ENCODE measurements around the gene INAFM1.
"Not testable (repeated sequence)": the region's sequence is repeated elsewhere in the genome, so short reads cannot be mapped to it uniquely, and the experiment has no call there.

DNA sequence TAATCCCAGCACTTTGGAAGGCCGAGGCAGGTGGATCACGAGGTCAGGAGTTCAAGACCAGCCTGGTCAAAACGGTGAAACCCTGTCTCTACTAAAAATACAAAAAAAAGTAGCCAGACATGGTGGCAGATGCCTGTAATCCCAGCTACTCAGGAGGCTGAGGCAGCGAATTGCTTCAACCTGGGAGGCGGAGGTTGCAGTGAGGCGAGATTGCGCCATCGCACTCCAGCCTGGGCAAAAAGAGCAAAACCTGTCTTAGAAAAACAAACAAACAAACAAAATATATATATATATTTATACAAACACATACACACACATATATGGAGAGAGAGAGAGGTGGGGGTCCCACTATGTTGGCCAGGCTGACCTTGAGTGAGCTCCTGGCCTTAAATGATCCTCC lies 21.7 kb upstream of the INAFM1 start:
- TF ChIP-seq POLR2A, EP300, CTCF (IDR thresholded peaks at IDR 0.05): not testable (repeated sequence)
